Thoracic aorta (tissue), 2 donors: ENCODE results near the gene SLC9A3. TPM values are rescaled to one million over a fixed set of nuclear protein-coding genes. Genes with fewer than 3 reads are reported as not detected.

Experiments
- ATAC-seq: fragments of 150-250 bp; one replicate; pipeline ENCODE4 v1.8.0; 2017; ENCODE audit warnings: low read depth; ENCODE audit not compliant: insufficient number of reproducible peaks, low FRiP score
- DNase-seq: peaks from one replicate; pipeline ENCODE4 v3.0.0-alpha.2; 2020; ENCODE audit warnings: low spot score
- H3K27ac ChIP-seq, 2 donors: fragments of 200-600 bp; sonication (generic); 1 replicate in 1 of 2; 2 replicates in 1 of 2; pipeline ENCODE4 v1.5.1; 2016; ENCODE audit warnings: mild to moderate bottlenecking in 2 of 2, moderate library complexity in 2 of 2
- H3K27me3 ChIP-seq: fragments of 200-600 bp; sonication (generic); replicated peaks from 2 replicates; pipeline ENCODE4 v1.6.0; 2016; ENCODE audit warnings: mild to moderate bottlenecking; ENCODE audit not compliant: insufficient read depth
- H3K36me3 ChIP-seq: fragments of 200-600 bp; sonication (generic); one replicate; pipeline ENCODE4 v1.5.1; 2016
- H3K4me1 ChIP-seq, 2 donors: fragments of 200-600 bp; sonication (generic); 1 replicate in 1 of 2; 2 replicates in 1 of 2; pipeline versions ENCODE4 v1.5.1 to v1.6.0; 2016; ENCODE audit warnings: low read depth in 2 of 2, mild to moderate bottlenecking in 1 of 2; ENCODE audit not compliant: control insufficient read depth in 1 of 2
- H3K4me3 ChIP-seq: fragments of 200-600 bp; sonication (generic); 2 replicates; pipeline ENCODE4 v1.5.1; 2016; ENCODE audit warnings: mild to moderate bottlenecking
- H3K9me3 ChIP-seq: fragments of 200-600 bp; sonication (generic); 2 replicates; pipeline ENCODE4 v1.5.1; 2016
- CTCF ChIP-seq: fragments of 200-600 bp; sonication (generic); IDR thresholded peaks from one replicate; pipeline ENCODE4 v1.5.1; 2019; ENCODE audit warnings: antibody characterized with exemption
- total RNA-seq, 2 donors: library from RNA; depleted of rRNA; stranded (reverse); fragments of >200 nt; gene quantifications; one replicate each; pipeline versions ENCODE4 v1.1.0 to v1.2.3, GENCODE V29; 2016

Gene SLC9A3
- total RNA-seq, 2 donors from 2014 or later = 1.6 to 1.8 TPM

GRCh38 chr5:568061-568781, 44.0 kb upstream of the SLC9A3 start:
- no peaks in the 10 kb centered on the region for H3K36me3 ChIP-seq
- no peak for TF ChIP-seq CTCF
- H3K9me3 ChIP-seq = no peaks in the 10 kb centered on the region
- H3K27me3 ChIP-seq = no peaks in the 10 kb centered on the region
- H3K4me1 ChIP-seq = no peaks in the 10 kb centered on the region
- H3K4me3 ChIP-seq = no peak overlapping the region
- H3K27ac ChIP-seq = no peak overlapping the region
- DNase-seq (no peak), ATAC-seq (no peak)

- no peak overlapping the region for H3K4me3 ChIP-seq
- no peaks in the 10 kb centered on the region for H3K4me1 ChIP-seq
- H3K27me3 ChIP-seq = no peaks in the 10 kb centered on the region
- no peaks in the 10 kb centered on the region for H3K9me3 ChIP-seq
- DNase-seq (no peak), ATAC-seq (no peak)
- no peaks in the 10 kb centered on the region for H3K36me3 ChIP-seq
- H3K27ac ChIP-seq = no peak overlapping the region
- no peak for TF ChIP-seq CTCF
Measured at GRCh38 chr5:567664-568060, 43.4 kb upstream of the SLC9A3 start.

GRCh38 chr5:566636-567309, 42.5 kb upstream of the SLC9A3 start:
- no peak overlapping the region for H3K27ac ChIP-seq
- no peaks in the 10 kb centered on the region for H3K27me3 ChIP-seq
- no peaks in the 10 kb centered on the region for H3K9me3 ChIP-seq
- no peak for ATAC-seq
- H3K36me3 ChIP-seq = no peaks in the 10 kb centered on the region
- no peaks in the 10 kb centered on the region for H3K4me1 ChIP-seq
- no peak for DNase-seq
- no peak for TF ChIP-seq CTCF
- H3K4me3 ChIP-seq = no peak overlapping the region

- no peak for TF ChIP-seq CTCF
- Histone ChIP-seq H3K27ac (no peak overlapping the region), H3K4me3 (no peak overlapping the region), H3K36me3 (no peaks in the 10 kb centered on the region), H3K27me3 (no peaks in the 10 kb centered on the region), H3K4me1 (no peaks in the 10 kb centered on the region), H3K9me3 (no peaks in the 10 kb centered on the region)
- ATAC-seq = no peak
- DNase-seq = no peak
Measured at GRCh38 chr5:565782-566440, 41.7 kb upstream of the SLC9A3 start.

GRCh38 chr5:561408-561807, 37.2 kb upstream of the SLC9A3 start:
- no peak for ATAC-seq
- no peaks in the 10 kb centered on the region for H3K36me3 ChIP-seq
- H3K27me3 ChIP-seq = no peaks in the 10 kb centered on the region
- DNase-seq = no peak
- H3K9me3 ChIP-seq = no peaks in the 10 kb centered on the region
- H3K27ac ChIP-seq = no peak overlapping the region
- no peak overlapping the region for H3K4me3 ChIP-seq
- H3K4me1 ChIP-seq = no peaks in the 10 kb centered on the region
- no peak for TF ChIP-seq CTCF
